ENCODE results near the gene PPIP5K2.

PPIP5K2 gene

DNA sequence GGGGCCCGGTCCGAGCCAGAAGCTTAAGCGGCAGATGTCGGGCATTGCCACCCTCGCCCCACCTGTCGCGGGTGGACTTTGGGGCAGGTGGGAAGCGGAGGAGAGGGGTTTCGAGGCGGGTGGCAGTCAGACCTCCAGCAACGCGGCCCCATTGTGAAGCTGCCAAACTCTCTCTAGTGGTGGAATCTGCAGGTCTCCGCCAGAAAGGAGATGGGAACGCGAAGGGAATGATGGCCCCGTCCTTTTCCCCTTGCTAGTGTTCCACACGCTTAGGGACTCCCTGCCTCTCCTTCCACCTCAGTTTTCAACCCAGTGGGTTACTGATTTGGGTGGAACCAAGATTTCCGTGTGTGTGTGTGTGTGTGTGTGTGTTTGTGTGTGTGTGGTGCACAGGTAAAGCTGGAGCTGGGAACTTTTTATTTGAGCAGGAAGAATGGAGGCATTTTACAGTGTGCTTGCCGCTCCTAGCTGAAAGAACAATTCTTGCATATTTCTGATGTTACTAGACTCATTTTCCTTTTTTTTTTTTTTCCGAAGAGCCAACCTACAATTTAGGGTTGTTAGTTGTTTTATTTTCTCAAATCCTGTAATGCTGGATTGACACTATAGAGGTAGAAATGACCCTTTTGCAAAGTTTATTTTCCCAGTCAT lies 139.7 kb downstream of the PPIP5K2 start:
- Mint-ChIP-seq H3K4me3 (peak overlapping the region; percentile 94), H3K36me3 (ENCODE audit: low read depth) (peaks cover 4% of the 10 kb centered on the region), H3K4me1 (ENCODE audit: low read depth) (peaks cover 36% of the 10 kb centered on the region), H3K27ac (peak overlapping the region; percentile 85), H3K9me3 (no peaks in the 10 kb centered on the region), H3K27me3 (peaks cover 1% of the 10 kb centered on the region)

DNA sequence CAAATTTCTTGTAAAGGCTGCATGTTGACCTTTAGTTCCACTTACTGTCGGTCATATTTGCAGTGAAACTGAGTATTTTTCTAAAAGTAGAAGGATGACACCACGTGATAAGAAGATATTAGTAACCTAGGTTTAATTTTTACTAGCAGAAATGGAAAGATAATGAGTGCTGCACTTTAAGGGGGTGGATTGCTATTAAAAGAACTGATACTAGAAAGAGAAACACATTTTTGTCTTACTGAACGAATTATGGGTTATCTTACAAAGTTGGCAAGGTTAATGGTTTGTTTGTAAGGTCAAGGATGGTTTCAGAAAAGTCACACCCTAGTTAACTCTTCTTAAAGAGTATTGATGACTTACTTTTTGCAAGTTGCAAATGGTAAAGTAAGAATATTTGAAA lies 140.8 kb downstream of the PPIP5K2 start:
- no peaks in the 10 kb centered on the region for H3K27me3 Mint-ChIP-seq
- H3K9me3 Mint-ChIP-seq: no peaks in the 10 kb centered on the region
- H3K27ac Mint-ChIP-seq: peak overlapping the region; percentile 19
- peaks cover 7% of the 10 kb centered on the region for H3K36me3 Mint-ChIP-seq (ENCODE audit: low read depth)
- H3K4me3 Mint-ChIP-seq: peak overlapping the region; percentile 74
- H3K4me1 Mint-ChIP-seq (ENCODE audit: low read depth): peaks cover 36% of the 10 kb centered on the region

Data from stimulated activated naive CD8-positive, alpha-beta T cell treated with anti-CD3 and anti-CD28 coated beads, Interleukin-15, Interleukin-2, amounts not matched to agents 100 ng/mL and 50 ng/mL, for 24 hours (primary cell).